NCI-H510A treated with DMSO at 0.1 percent for 48 hours (cell line): ENCODE data around the gene HEPHL1.
"Not testable (repeated sequence)": the region's sequence is repeated elsewhere in the genome, so short reads cannot be mapped to it uniquely, and the experiment has no call there.

Source experiments
- DNase-seq: peaks from one replicate; lab custom pipeline; 2025; lab: John Stamatoyannopoulos, UW

Gene HEPHL1

DNA sequence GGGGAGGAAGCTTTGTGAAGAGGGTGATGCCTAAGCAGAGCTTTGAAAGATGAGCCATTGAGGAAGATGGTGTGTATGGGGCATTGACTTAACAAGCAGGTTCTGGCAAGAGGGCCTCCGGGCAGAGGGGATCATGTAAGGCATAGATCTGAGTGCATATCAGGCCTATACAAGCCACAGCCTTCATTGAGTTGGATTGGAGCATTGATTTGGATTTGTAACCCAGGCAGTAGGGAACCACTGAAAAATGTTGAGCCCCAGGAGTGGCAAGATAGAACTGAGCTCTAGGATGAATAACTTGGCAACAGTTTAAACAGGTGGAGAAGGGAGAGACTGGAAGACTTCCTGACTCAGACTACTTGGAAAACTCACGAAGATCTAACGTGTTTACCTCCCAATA is 128.9 kb downstream of the HEPHL1 start:
- no peak for DNase-seq

DNA sequence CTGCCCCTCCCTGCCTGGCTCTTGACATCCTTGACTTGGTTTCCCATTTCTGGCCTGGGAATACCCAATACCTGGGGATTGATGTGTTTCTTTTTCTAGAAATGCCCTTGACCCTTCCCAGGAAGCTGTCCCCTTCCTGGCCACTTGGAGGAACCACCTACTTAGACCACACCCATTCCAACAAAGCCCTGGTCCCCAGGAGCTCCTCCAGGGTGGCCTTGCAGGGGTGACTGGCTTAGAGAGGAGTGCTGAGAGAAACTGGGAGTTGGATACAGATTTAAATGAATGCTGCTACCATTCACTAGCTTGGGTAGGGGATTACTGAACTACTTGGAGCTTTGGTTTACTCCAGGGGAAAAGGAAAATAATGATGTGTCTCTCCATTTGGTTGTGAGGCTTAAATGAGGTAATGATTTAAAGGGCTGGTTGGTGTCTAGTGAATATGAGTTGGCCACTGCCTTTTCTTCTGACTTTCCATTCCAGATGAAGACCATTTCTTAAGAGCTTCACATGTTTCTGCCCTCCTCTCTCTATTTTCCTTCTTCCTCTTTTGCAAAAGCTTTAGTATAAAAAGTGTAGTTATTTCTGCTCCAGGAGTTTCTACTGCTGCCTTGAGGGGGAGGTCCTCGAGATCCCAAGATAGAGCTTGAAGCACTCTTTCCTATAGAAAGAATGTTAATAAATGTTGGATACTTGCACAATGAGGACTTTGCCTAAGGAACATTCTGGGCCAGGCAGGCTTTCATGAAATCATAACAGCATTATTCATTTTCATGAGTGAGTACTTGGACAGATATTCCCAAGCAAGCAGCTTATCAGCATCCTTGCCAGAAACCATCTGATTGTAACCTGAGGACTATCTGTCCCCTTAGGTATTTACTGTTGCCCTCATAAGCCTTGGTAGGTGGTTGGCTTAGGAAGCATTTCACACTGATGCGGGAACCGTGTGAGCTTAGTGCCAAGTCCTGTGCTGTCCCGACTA is 129.8 kb downstream of the HEPHL1 start:
- no peak for DNase-seq

DNA sequence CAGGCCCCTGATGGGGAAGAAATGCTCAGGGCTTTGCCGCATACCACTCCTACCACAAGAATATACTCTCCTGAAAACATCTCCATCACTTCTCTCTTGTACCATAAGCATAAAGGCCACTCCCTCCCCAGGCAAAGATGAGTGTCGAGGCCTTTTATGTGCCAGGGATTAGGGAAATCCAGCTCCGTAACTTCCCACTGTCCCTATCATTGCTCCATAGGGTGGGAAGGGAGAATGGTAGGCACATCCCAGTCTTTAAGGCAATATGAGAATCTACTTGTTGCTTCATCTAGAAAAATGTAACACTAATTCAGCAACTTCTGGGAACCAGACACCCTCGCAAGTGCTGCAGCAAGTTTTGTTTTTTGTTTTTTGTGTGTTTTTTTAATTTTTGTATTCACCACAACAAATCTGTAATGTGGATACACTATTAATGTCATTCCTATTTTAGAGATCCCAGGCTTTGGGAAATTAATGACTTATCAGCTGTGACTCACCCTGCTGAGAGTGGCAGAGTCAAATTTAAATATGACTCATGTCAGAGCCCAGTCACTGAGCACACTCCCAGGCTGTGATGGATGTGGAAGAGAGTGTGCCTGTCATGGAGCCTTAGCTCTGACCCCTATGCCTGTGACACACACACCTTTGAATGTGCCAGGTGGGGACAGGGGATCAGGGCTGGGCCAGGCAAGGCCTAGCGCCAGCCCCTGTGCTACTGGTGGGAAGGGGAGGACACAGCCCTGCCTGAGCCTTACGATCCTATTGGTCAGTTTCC is 130.9 kb downstream of the HEPHL1 start:
- no peak for DNase-seq

DNA sequence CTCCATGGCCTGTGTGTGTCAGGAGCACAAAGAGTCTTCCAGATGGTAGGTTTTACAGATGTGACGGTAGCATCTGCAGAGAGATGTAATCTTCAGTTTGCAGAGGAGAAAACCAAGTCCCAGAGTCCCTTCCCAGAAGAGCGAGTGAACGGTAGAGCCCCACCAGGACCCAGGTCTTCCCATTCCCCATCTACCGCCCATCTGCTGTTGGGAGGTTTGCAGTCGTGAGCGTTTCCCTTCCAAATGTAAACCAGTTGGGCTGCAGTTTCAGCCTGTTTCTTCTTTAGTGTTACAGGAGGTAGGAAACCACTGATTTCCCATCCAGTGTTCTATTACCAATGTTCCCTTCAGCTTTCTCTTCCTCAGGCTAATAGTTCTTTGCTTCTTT is 131.5 kb downstream of the HEPHL1 start:
- no peak for DNase-seq

DNA sequence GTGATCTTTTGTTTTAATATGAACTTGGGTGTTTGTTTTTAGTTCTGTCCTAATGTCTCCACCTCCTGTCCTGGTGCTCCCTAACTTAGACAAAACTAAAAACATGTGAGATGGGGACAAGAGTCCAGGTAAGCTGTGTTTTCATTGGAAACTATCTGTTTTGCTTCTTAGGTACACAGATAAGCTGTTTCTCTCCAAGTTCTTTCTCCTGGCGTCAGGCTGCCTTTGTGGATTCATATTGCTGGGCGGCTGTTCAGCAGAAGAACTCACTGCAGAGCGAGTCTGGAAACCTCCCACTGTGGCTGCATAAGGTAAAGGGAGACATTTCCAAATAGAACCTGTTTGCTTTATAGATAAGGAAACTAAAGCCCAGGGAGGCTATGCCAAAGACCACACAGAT is 132.2 kb downstream of the HEPHL1 start:
- no peak for DNase-seq

DNA sequence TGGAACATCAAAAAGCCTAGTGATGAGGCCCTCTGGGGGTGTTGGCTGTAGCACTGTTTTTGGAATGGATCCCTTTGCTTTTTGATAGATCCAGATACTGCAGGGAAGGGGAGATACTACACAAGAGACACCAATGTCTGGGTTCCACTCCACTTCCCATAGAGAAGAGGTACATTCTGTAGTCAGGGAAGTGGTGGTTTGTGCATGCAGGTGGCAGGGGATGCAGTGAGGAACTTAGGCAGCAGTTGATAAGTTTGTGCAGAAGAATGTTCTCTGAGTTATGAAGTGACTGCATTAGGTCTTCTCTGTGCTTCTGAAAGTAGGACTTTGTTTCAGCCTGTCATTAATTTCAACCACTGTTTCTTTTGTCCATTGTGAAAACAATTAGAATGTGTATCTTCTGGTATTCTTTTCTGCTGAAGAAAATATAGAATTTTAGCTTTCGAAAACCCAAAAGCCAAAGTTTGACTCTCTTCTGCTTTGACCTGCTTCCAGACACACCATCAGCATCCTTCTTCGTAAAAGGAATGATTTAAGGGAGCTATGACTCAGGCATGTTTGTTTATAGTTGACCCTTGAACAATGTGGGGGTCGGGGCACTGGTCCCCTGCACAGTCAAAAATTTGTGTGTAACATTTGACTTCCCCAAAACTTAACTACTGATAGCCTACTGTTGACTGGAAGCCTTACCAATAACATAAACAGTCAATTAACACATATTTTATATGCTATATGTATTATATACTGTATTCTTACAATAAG is 133.1 kb downstream of the HEPHL1 start:
- DNase-seq = no peak

DNA sequence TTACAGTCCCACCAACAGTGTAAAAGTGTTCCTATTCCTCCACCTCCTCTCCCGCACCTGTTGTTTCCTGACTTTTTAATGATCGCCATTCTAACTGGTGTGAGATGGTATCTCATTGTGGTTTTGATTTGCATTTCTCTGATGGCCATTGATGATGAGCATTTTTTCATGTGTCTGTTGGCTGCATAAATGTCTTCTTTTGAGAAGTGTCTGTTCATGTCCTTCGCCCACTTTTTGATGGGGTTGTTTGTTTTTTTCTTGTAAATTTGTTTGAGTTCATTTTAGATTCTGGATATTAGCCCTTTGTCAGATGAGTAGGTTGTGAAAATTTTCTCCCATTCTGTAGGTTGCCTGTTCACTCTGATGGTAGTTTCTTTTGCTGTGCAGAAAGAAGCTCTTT is 136.2 kb downstream of the HEPHL1 start:
- DNase-seq = not testable (repeated sequence)
